HCT116 (cell line): ENCODE measurements around the gene IMPG2. TPM values are rescaled to one million over a fixed set of nuclear protein-coding genes. Genes with fewer than 3 reads are reported as not detected.

Source experiments
- ATAC-seq: fragments of 200-7000 bp; cut with Tn5 transposase; 2 replicates; pipeline ENCODE4 v1.9.1; 2020; ENCODE audit warnings: mild to moderate bottlenecking, moderate library complexity
- BruUV-seq: library from RNA; stranded (reverse); fragments of 400-500 nt; replicated peaks from 2 replicates; lab custom pipeline; 2021; lab: Mats Ljungman, UMichigan
- CTCF ChIA-PET: fragments of 300-600 bp; sonication (Branson Sonifier 250); formaldehyde crosslinking; loops from one replicate; lab custom pipeline; 2021; ENCODE audit warnings: antibody characterized with exemption; lab: Charles Lee
- POLR2A ChIA-PET: fragments of 300-600, 350-600 bp; sonication (Branson Sonifier 250); formaldehyde crosslinking; loops from one replicate; lab custom pipeline; 2021; ENCODE audit warnings: antibody characterized with exemption; lab: Charles Lee
- RAD21 ChIA-PET, 2 experiments: fragments of 300-600 bp; sonication (Branson Sonifier 250); formaldehyde crosslinking; loops; one replicate each; lab custom pipeline; 2023; ENCODE audit warnings: low total read pairs in 2 of 2; ENCODE audit not compliant: uncharacterized antibody in 2 of 2, unreplicated experiment in 2 of 2, low non-redundant PET in 1 of 2; lab: Charles Lee
- DNase-seq: peaks from one replicate; pipeline ENCODE4 v3.0.0-alpha.2; 2010; ENCODE audit warnings: low read depth, low spot score
- H2AFZ ChIP-seq: fragments of 200-600 bp; shearing (Covaris generic), sonication (generic); 2 replicates; pipeline ENCODE4 v1.6.1; 2017; ENCODE audit warnings: low read depth, mixed run types, mixed read lengths, antibody characterized with exemption, low read length; ENCODE audit not compliant: poor library complexity, severe bottlenecking
- H3K27ac ChIP-seq: 2 replicates; pipeline ENCODE4 v1.5.1; 2012; ENCODE audit warnings: low read depth, low read length
- H3K27me3 ChIP-seq: fragments of 200-600 bp; sonication (generic); 2 replicates; pipeline ENCODE4 v1.6.1; 2016; ENCODE audit warnings: mixed run types, low read length, mixed read lengths; ENCODE audit not compliant: insufficient read depth
- H3K36me3 ChIP-seq, 2 experiments: fragments of 200-500 bp in 1 of 2; fragments of 200-600 bp in 1 of 2; sonication (Bioruptor generic) in 1 of 2; sonication (generic) in 1 of 2; 2 replicates each; pipeline versions ENCODE4 v1.5.1 to v1.6.1; 2014 to 2016; ENCODE audit warnings: low read length in 2 of 2, inconsistent platforms in 1 of 2, mixed read lengths in 1 of 2, mixed run types in 1 of 2; ENCODE audit not compliant: insufficient read depth in 2 of 2, control insufficient read depth in 1 of 2
- H3K4me1 ChIP-seq, 2 experiments: fragments of 200-600 bp in 1 of 2; sonication (generic) in 1 of 2; 2 replicates each; pipeline versions ENCODE4 v1.5.1 to v1.6.1; 2012 to 2017; ENCODE audit warnings: low read length in 2 of 2, inconsistent platforms in 1 of 2, mild to moderate bottlenecking in 1 of 2, mixed read lengths in 1 of 2, mixed run types in 1 of 2, moderate library complexity in 1 of 2; ENCODE audit not compliant: insufficient read depth in 2 of 2, control insufficient read depth in 1 of 2
- H3K4me2 ChIP-seq: fragments of 200-600 bp; sonication (generic); 2 replicates; pipeline ENCODE4 v1.6.1; 2017; ENCODE audit warnings: mixed run types, low read length, mixed read lengths
- H3K4me3 ChIP-seq, 2 experiments: fragments of 200-600 bp in 1 of 2; sonication (generic) in 1 of 2; replicated peaks in 1 of 2; 2 replicates each; pipeline ENCODE4 v1.5.1; 2011 to 2016; ENCODE audit warnings: low read length in 2 of 2, control low read depth in 1 of 2, low read depth in 1 of 2, mild to moderate bottlenecking in 1 of 2, mixed read lengths in 1 of 2, mixed run types in 1 of 2
- H3K79me2 ChIP-seq: fragments of 200-600 bp; sonication (generic); 2 replicates; pipeline ENCODE4 v1.6.1; 2017; ENCODE audit warnings: mild to moderate bottlenecking, mixed run types, low read length, moderate library complexity, mixed read lengths; ENCODE audit not compliant: insufficient read depth
- H3K9ac ChIP-seq: fragments of 200-600 bp; sonication (generic); 2 replicates; pipeline ENCODE4 v1.6.1; 2016; ENCODE audit warnings: low read length, mixed read lengths
- H3K9me2 ChIP-seq: fragments of 200-600 bp; sonication (generic), shearing (Covaris generic); 2 replicates; pipeline ENCODE4 v1.6.1; 2017; ENCODE audit warnings: mixed run types, mild to moderate bottlenecking, moderate library complexity; ENCODE audit not compliant: insufficient read depth
- H3K9me3 ChIP-seq, 2 experiments: fragments of 200-500 bp in 1 of 2; fragments of 200-600 bp in 1 of 2; sonication (Bioruptor generic) in 1 of 2; sonication (generic) in 1 of 2; 2 replicates each; pipeline ENCODE4 v1.6.1; 2014 to 2017; ENCODE audit warnings: low read length in 2 of 2, mixed read lengths in 2 of 2, inconsistent platforms in 1 of 2, low read depth in 1 of 2, mild to moderate bottlenecking in 1 of 2, mixed run types in 1 of 2, moderate library complexity in 1 of 2; ENCODE audit not compliant: control insufficient read depth in 1 of 2, insufficient read depth in 1 of 2
- H4K20me1 ChIP-seq: fragments of 200-600 bp; sonication (generic), shearing (Covaris generic); 2 replicates; pipeline ENCODE4 v1.6.1; 2017; ENCODE audit warnings: mixed run types, mild to moderate bottlenecking, moderate library complexity; ENCODE audit not compliant: insufficient read depth
- ATF3 ChIP-seq: IDR thresholded peaks from 2 replicates; pipeline ENCODE4 v1.6.1; 2012
- CBX3 ChIP-seq: IDR thresholded peaks from 2 replicates; pipeline ENCODE4 v1.6.1; 2012; ENCODE audit warnings: low read depth
- CEBPB ChIP-seq: IDR thresholded peaks from 2 replicates; pipeline ENCODE4 v1.6.1; 2012; ENCODE audit warnings: low read depth
- EGR1 ChIP-seq: IDR thresholded peaks from 2 replicates; pipeline ENCODE4 v1.6.1; 2012; ENCODE audit warnings: low read depth
- ELF1 ChIP-seq: IDR thresholded peaks from 2 replicates; pipeline ENCODE4 v1.6.1; 2012; ENCODE audit warnings: low read depth, borderline replicate concordance
- EZH2 ChIP-seq: fragments of 200-600 bp; sonication (generic); IDR thresholded peaks from 2 replicates; pipeline ENCODE4 v1.6.1; 2017; ENCODE audit warnings: antibody characterized with exemption, mixed run types
- EZH2phosphoT487 ChIP-seq: fragments of 200-600 bp; IDR thresholded peaks from 2 replicates; pipeline ENCODE4 v1.6.1; 2018; ENCODE audit warnings: antibody characterized with exemption, borderline replicate concordance
- JUND ChIP-seq: IDR thresholded peaks from 2 replicates; pipeline ENCODE4 v1.6.1; 2012
- SRF ChIP-seq: IDR thresholded peaks from 2 replicates; pipeline ENCODE4 v1.6.1; 2012; ENCODE audit warnings: low read depth
- TCF7L2 ChIP-seq: IDR thresholded peaks from 2 replicates; pipeline ENCODE4 v1.7.0; 2011; ENCODE audit warnings: borderline replicate concordance, inconsistent platforms; ENCODE audit not compliant: insufficient read depth, insufficient read length; ENCODE audit errors: extremely low read depth
- YY1 ChIP-seq: IDR thresholded peaks from 2 replicates; pipeline ENCODE4 v1.6.1; 2011; ENCODE audit warnings: low read length, low read depth, moderate library complexity, mild to moderate bottlenecking; ENCODE audit not compliant: insufficient replicate concordance; ENCODE audit errors: extremely low read depth
- ZFX ChIP-seq: fragments of 450-650 bp; IDR thresholded peaks from 2 replicates; pipeline ENCODE4 v1.6.1; 2017
- ZNF274 ChIP-seq: fragments of 200-500 bp; sonication (Bioruptor generic); IDR thresholded peaks from 2 replicates; pipeline ENCODE4 v1.6.1; 2014; ENCODE audit warnings: mild to moderate bottlenecking, low read depth, low read length, inconsistent platforms
- intact Hi-C: fragments of 100-400 bp; cut with micrococcal nuclease; formaldehyde crosslinking; loops from 2 replicates; pipeline ENCODE4 v1.10.0; 2022
- total RNA-seq: library from RNA; stranded (reverse); gene quantifications from one replicate; pipeline ENCODE4 v1.2.1, GENCODE V29; 2021; ENCODE audit not compliant: unreplicated experiment

Gene IMPG2
- total RNA-seq, 1 experiment from 2014 or later: 0.20 TPM

GRCh38 chr3:101262393-101263240, 57.8 kb downstream of the IMPG2 start:
- TF ChIP-seq EGR1: no peak
- TF ChIP-seq EZH2phosphoT487: no peak
- TF ChIP-seq CBX3: no peak
- TF ChIP-seq ELF1: no peak
- no peak for TF ChIP-seq ZNF274
- TF ChIP-seq CEBPB: no peak
- TF ChIP-seq EZH2: no peak
- no peak for TF ChIP-seq TCF7L2
- TF ChIP-seq SRF: no peak
- TF ChIP-seq YY1: no peak
- TF ChIP-seq ATF3: no peak
- no peak for TF ChIP-seq ZFX
- TF ChIP-seq JUND: no peak
- Histone ChIP-seq H3K27ac (no peak overlapping the region), H3K27me3 (no peaks in the 10 kb centered on the region), H3K79me2 (no peaks in the 10 kb centered on the region), H3K4me2 (no peak overlapping the region), H2AFZ (no peak overlapping the region), H3K36me3 (no peaks in the 10 kb centered on the region), H3K9me2 (no peaks in the 10 kb centered on the region), H3K9me3 (no peaks in the 10 kb centered on the region), H4K20me1 (no peaks in the 10 kb centered on the region), H3K4me3 (no peak overlapping the region), H3K4me1 (no peaks in the 10 kb centered on the region), H3K9ac (no peak overlapping the region)
- no peak for ATAC-seq
- DNase-seq: no peak
- ChIA-PET CTCF (no interaction called here), POLR2A (no interaction called here), RAD21 (no interaction called here)
- BruUV-seq: no TSS peak
- intact Hi-C loops: no loop called here
